ENCODE measurements around the gene FYN. TPM values are rescaled to one million over a fixed set of nuclear protein-coding genes. Genes with fewer than 3 reads are reported as not detected.
A peak's percentile ranks its signal among the peaks of the same experiment; 100 is the strongest.

FYN gene
- polyA plus RNA-seq, 1 donor (not counting 4 experiments of a cell fraction or from before 2014, with no cell fraction given), result 24.7 TPM

DNA sequence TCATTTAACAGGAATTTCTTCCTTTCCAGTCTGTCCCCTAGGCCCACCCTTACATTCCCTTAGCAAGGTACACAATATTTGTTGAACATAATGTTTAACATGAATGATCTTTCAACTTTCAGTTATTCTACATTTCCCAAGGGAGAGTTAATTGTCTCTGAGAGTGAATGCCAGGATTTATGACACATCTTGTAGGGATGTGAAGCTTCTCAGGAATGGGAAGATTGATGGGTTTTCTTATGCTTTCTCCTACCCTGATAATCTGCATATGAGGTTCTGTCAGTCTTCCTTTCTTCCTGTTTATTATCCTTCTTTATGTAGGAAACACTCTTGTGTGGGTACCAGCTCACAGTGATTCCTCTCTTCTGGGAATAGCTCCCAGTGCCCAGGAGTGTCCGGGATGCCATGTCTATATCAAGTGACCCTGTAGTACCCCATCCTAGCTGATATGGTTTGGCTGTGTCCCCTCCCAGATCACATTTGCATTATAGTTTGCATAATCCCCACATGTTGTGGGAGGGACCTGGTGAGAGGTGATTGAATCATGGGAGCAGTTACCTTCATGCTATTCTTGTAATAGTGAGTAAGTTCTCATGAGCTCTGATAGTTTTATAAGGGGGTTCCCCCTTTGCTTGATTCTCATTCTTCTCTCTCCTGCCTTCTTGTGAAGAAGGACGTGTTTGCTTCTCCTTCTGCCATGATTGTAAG lies 7.1 kb upstream of the FYN start:
- Histone ChIP-seq H3K4me3 (ENCODE audit: control insufficient read depth in 2 of 3, extremely low read depth in 1 of 3, insufficient read depth in 2 of 3, low read depth in 1 of 3, low read length in 3 of 3) (no peak overlapping the region), H3K9me3 (ENCODE audit: control insufficient read depth, low read depth, low read length) (no peaks in the 10 kb centered on the region), H3K4me1 (ENCODE audit: control insufficient read depth, extremely low read depth, insufficient read depth, low read length) (peaks cover 3% of the 10 kb centered on the region), H2AFZ (ENCODE audit: control insufficient read depth, low read length) (no peak overlapping the region), H3K9me1 (ENCODE audit: control insufficient read depth, extremely low read depth, insufficient read depth, low read length) (no peaks in the 10 kb centered on the region), H3K4me2 (ENCODE audit: control insufficient read depth, extremely low read depth, insufficient read depth, low read depth, low read length) (no peak overlapping the region), H3K27ac (ENCODE audit: control insufficient read depth, insufficient read depth, low read length) (no peak overlapping the region), H3K27me3 (ENCODE audit: control insufficient read depth, extremely low read depth, insufficient read depth, low read length) (no peaks in the 10 kb centered on the region), H3K79me2 (ENCODE audit: control insufficient read depth, insufficient read depth, low read length) (no peaks in the 10 kb centered on the region), H3K36me3 (ENCODE audit: control insufficient read depth in 2 of 2, extremely low read depth in 1 of 2, insufficient read depth in 2 of 2, low read length in 2 of 2) (no peaks in the 10 kb centered on the region), H3K9ac (ENCODE audit: control insufficient read depth, extremely low read depth, insufficient read depth, low read length) (no peak overlapping the region), H4K20me1 (ENCODE audit: control insufficient read depth, extremely low read depth, insufficient read depth, low read length) (no peaks in the 10 kb centered on the region)
- DNase-seq (ENCODE audit: low read depth, low spot score) (no peak), FAIRE-seq (peak; percentile 67)
- dilution Hi-C loops (cut with MboI; ENCODE audit: extremely low pct_ligation_motif_present, low sequenced_read_pairs), result no loop called here
- TF ChIP-seq, protein P1, sequence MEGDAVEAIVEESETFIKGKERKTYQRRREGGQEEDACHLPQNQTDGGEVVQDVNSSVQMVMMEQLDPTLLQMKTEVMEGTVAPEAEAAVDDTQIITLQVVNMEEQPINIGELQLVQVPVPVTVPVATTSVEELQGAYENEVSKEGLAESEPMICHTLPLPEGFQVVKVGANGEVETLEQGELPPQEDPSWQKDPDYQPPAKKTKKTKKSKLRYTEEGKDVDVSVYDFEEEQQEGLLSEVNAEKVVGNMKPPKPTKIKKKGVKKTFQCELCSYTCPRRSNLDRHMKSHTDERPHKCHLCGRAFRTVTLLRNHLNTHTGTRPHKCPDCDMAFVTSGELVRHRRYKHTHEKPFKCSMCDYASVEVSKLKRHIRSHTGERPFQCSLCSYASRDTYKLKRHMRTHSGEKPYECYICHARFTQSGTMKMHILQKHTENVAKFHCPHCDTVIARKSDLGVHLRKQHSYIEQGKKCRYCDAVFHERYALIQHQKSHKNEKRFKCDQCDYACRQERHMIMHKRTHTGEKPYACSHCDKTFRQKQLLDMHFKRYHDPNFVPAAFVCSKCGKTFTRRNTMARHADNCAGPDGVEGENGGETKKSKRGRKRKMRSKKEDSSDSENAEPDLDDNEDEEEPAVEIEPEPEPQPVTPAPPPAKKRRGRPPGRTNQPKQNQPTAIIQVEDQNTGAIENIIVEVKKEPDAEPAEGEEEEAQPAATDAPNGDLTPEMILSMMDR (optimal IDR thresholded peaks at IDR 0.05 in 1 of 3, IDR thresholded peaks at IDR 0.05 in 1 of 3, conservative IDR thresholded peaks at IDR 0.05 in 1 of 3; ENCODE audit: extremely low read depth in 1 of 3, insufficient read depth in 2 of 3, low read length in 3 of 3), result no peak
- no peak for TF ChIP-seq EZH2 (IDR thresholded peaks at IDR 0.05; ENCODE audit: low read length)

DNA sequence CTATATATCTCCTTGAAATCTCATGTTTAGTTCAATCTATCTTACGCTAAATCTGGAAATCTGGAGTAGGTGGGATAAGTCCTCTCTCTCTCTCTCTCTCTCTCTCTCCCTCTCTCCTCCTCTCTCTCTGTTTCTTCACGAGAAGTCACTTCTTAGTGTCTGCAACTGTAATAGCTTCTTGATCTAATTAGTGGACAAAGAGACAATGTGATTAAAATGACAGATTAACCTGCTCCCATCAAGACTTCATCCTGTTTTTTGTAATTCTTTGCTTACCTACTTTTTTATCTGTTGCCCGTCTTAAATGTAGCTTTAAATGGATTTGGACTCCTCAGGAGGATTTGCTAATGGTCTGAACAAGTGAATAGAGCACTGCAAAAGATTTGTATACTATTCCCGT lies 2.5 kb upstream of the FYN start:
- peaks cover 3% of the 10 kb centered on the region for H3K4me1 ChIP-seq (ENCODE audit: control insufficient read depth, extremely low read depth, insufficient read depth, low read length)
- H3K27ac ChIP-seq (ENCODE audit: control insufficient read depth, insufficient read depth, low read length), result no peak overlapping the region
- no peaks in the 10 kb centered on the region for H3K27me3 ChIP-seq (ENCODE audit: control insufficient read depth, extremely low read depth, insufficient read depth, low read length)
- FAIRE-seq (no peak), DNase-seq (ENCODE audit: low read depth, low spot score) (no peak)
- no peak overlapping the region for H3K4me2 ChIP-seq (ENCODE audit: control insufficient read depth, extremely low read depth, insufficient read depth, low read depth, low read length)
- TF ChIP-seq, protein P1 (optimal IDR thresholded peaks at IDR 0.05 in 1 of 3, IDR thresholded peaks at IDR 0.05 in 1 of 3, conservative IDR thresholded peaks at IDR 0.05 in 1 of 3; ENCODE audit: extremely low read depth in 1 of 3, insufficient read depth in 2 of 3, low read length in 3 of 3), result no peak
- TF ChIP-seq EZH2 (IDR thresholded peaks at IDR 0.05; ENCODE audit: low read length), result no peak
- no peak overlapping the region for H3K4me3 ChIP-seq (ENCODE audit: control insufficient read depth in 2 of 3, extremely low read depth in 1 of 3, insufficient read depth in 2 of 3, low read depth in 1 of 3, low read length in 3 of 3)
- peaks cover 3% of the 10 kb centered on the region for H3K79me2 ChIP-seq (ENCODE audit: control insufficient read depth, insufficient read depth, low read length)
- H3K9ac ChIP-seq (ENCODE audit: control insufficient read depth, extremely low read depth, insufficient read depth, low read length), result no peak overlapping the region
- dilution Hi-C loops (cut with MboI; ENCODE audit: extremely low pct_ligation_motif_present, low sequenced_read_pairs), result no loop called here
- H3K9me1 ChIP-seq (ENCODE audit: control insufficient read depth, extremely low read depth, insufficient read depth, low read length), result no peaks in the 10 kb centered on the region
- no peaks in the 10 kb centered on the region for H4K20me1 ChIP-seq (ENCODE audit: control insufficient read depth, extremely low read depth, insufficient read depth, low read length)
- no peaks in the 10 kb centered on the region for H3K36me3 ChIP-seq (ENCODE audit: control insufficient read depth in 2 of 2, extremely low read depth in 1 of 2, insufficient read depth in 2 of 2, low read length in 2 of 2)
- no peak overlapping the region for H2AFZ ChIP-seq (ENCODE audit: control insufficient read depth, low read length)
- no peaks in the 10 kb centered on the region for H3K9me3 ChIP-seq (ENCODE audit: control insufficient read depth, low read depth, low read length)
